Panc1 (cell line): ENCODE measurements around the gene SELENOM. TPM values are rescaled to one million over a fixed set of nuclear protein-coding genes. Genes with fewer than 3 reads are reported as not detected.

Experiments
- ATAC-seq: fragments of 200-7000 bp; cut with Tn5 transposase; 2 replicates; pipeline ENCODE4 v1.9.1; 2020; ENCODE audit warnings: mild to moderate bottlenecking, moderate library complexity
- BruUV-seq: library from RNA; stranded (reverse); fragments of 400-500 nt; replicated peaks from 2 replicates; lab custom pipeline; 2021; lab: Mats Ljungman, UMichigan
- CTCF ChIA-PET: fragments of 300-600 bp; sonication (Branson Sonifier 250); formaldehyde crosslinking; loops from one replicate; lab custom pipeline; 2022; ENCODE audit warnings: antibody characterized with exemption; lab: Charles Lee
- POLR2A ChIA-PET: fragments of 300-600 bp; sonication (Branson Sonifier 250); formaldehyde crosslinking; loops from one replicate; lab custom pipeline; 2022; ENCODE audit warnings: antibody characterized with exemption; lab: Charles Lee
- DNase-seq: peaks from one replicate; pipeline ENCODE4 v3.0.0-alpha.2; 2010; ENCODE audit warnings: low read depth, low spot score
- H3K27ac ChIP-seq: 2 replicates; pipeline ENCODE4 v1.5.1; 2011; ENCODE audit warnings: mild to moderate bottlenecking, low read length, inconsistent platforms
- H3K27me3 ChIP-seq: fragments of 200-500 bp; sonication (Bioruptor generic); 2 replicates; pipeline ENCODE4 v1.6.0; 2014; ENCODE audit warnings: low read length, inconsistent platforms; ENCODE audit not compliant: control insufficient read depth, insufficient read depth
- H3K36me3 ChIP-seq: fragments of 200-500 bp; sonication (Bioruptor generic); 2 replicates; pipeline ENCODE4 v1.5.1; 2014; ENCODE audit warnings: inconsistent platforms, mild to moderate bottlenecking, low read length, moderate library complexity; ENCODE audit not compliant: control insufficient read depth, insufficient read depth
- H3K4me1 ChIP-seq: 2 replicates; pipeline ENCODE4 v1.5.1; 2011; ENCODE audit warnings: inconsistent platforms, mild to moderate bottlenecking, low read length, moderate library complexity; ENCODE audit not compliant: control insufficient read depth, insufficient read depth
- H3K4me3 ChIP-seq, 2 experiments: 2 replicates each; pipeline ENCODE4 v1.5.1; 2011 to 2012; ENCODE audit warnings: low read depth in 2 of 2, low read length in 2 of 2, mild to moderate bottlenecking in 2 of 2, inconsistent platforms in 1 of 2, moderate library complexity in 1 of 2
- H3K9me3 ChIP-seq: fragments of 200-500 bp; sonication (Bioruptor generic); 2 replicates; pipeline ENCODE4 v1.5.1; 2014; ENCODE audit warnings: low read depth, mild to moderate bottlenecking, inconsistent platforms, low read length, moderate library complexity; ENCODE audit not compliant: control insufficient read depth, insufficient read depth
- CTCF ChIP-seq: fragments of 450-650 bp; IDR thresholded peaks from 2 replicates; pipeline ENCODE4 v1.5.1; 2017; ENCODE audit warnings: mild to moderate bottlenecking
- POLR2AphosphoS5 ChIP-seq: IDR thresholded peaks from 2 replicates; pipeline ENCODE4 v1.6.1; 2012; ENCODE audit warnings: mild to moderate bottlenecking, low read depth, low read length, moderate library complexity
- REST ChIP-seq, 2 experiments: IDR thresholded peaks; 2 replicates each; pipeline ENCODE4 v1.6.1; 2011 to 2012; ENCODE audit warnings: low read depth in 2 of 2, control low read depth in 1 of 2, low read length in 1 of 2, mild to moderate bottlenecking in 1 of 2, moderate library complexity in 1 of 2; ENCODE audit not compliant: insufficient read depth in 1 of 2
- SIN3A ChIP-seq: IDR thresholded peaks from 2 replicates; pipeline ENCODE4 v1.6.1; 2012; ENCODE audit warnings: low read depth, mild to moderate bottlenecking, low read length, moderate library complexity, borderline replicate concordance; ENCODE audit not compliant: insufficient read depth
- TCF7L2 ChIP-seq: IDR thresholded peaks from 2 replicates; pipeline ENCODE4 v1.6.1; 2011; ENCODE audit warnings: mild to moderate bottlenecking, low read depth, low read length, inconsistent platforms
- in situ Hi-C: cut with HindIII; loops from 2 replicates; pipeline ENCODE4 v1.10.0; 2016; ENCODE audit warnings: low sequenced_read_pairs, low pct_unique_long_range_greater_than_20kb
- intact Hi-C: fragments of 100-400 bp; cut with micrococcal nuclease; formaldehyde crosslinking; loops from one replicate; pipeline ENCODE4 v1.10.0; 2022; ENCODE audit not compliant: unreplicated experiment
- total RNA-seq: library from RNA; stranded (reverse); gene quantifications from one replicate; pipeline ENCODE4 v1.2.1, GENCODE V29; 2021; ENCODE audit not compliant: unreplicated experiment

SELENOM gene
- total RNA-seq, 1 experiment from 2014 or later: 84.4 TPM

- Histone ChIP-seq H3K4me1 (no peaks in the 10 kb centered on the region; the same call in 1 of the 2 replicates), H3K36me3 (peaks cover 2% of the 10 kb centered on the region; the same call in 1 of the 2 replicates), H3K27ac (no peak overlapping the region), H3K4me3 (no peak overlapping the region), H3K27me3 (no peaks in the 10 kb centered on the region), H3K9me3 (no peaks in the 10 kb centered on the region)
- BruUV-seq: no TSS peak
- ChIA-PET POLR2A (interaction anchor here (0.7 kb wide), 1 partner anchor 128 kb away, joined by 4 read pairs; no protein-coding TSS in a partner anchor), CTCF (interaction anchor here (0.6 kb wide), 1 partner anchor 10 kb away, joined by 8 read pairs; no protein-coding TSS in a partner anchor)
- DNase-seq (no peak), ATAC-seq (no peak)
- in situ Hi-C loops: no loop called here
- TF ChIP-seq SIN3A: no peak
- TF ChIP-seq POLR2AphosphoS5: no peak; the same call in 1 of the 2 replicates
- TF ChIP-seq TCF7L2: no peak
- no peak for TF ChIP-seq CTCF
- TF ChIP-seq REST (IDR thresholded peaks at IDR 0.05; ENCODE audit: insufficient read depth in 1 of 2, low read depth in 2 of 2, low read length in 1 of 2): no peak
- intact Hi-C loops: no loop called here
These were observed 3.3 kb downstream of the SELENOM start for GRCh38 chr22:31103899-31104694.

- Histone ChIP-seq H3K4me3 (no peak overlapping the region), H3K27me3 (no peaks in the 10 kb centered on the region), H3K9me3 (no peaks in the 10 kb centered on the region), H3K4me1 (no peaks in the 10 kb centered on the region; the same call in 1 of the 2 replicates), H3K27ac (no peak overlapping the region), H3K36me3 (peaks cover 2% of the 10 kb centered on the region; the same call in 1 of the 2 replicates)
- no peak for DNase-seq
- no peak for ATAC-seq
- in situ Hi-C loops: no loop called here
- BruUV-seq: no TSS peak
- ChIA-PET CTCF (no interaction called here), POLR2A (no interaction called here)
- intact Hi-C loops: no loop called here
- no peak for TF ChIP-seq SIN3A
- no peak for TF ChIP-seq TCF7L2
- no peak for TF ChIP-seq REST (IDR thresholded peaks at IDR 0.05; ENCODE audit: insufficient read depth in 1 of 2, low read depth in 2 of 2, low read length in 1 of 2)
- TF ChIP-seq POLR2AphosphoS5: no peak
- no peak for TF ChIP-seq CTCF
These were observed 4.3 kb downstream of the SELENOM start for GRCh38 chr22:31103111-31103510.
